B cell (primary cell): ENCODE measurements around the gene SLC7A7. TPM values are rescaled to one million over a fixed set of nuclear protein-coding genes. Genes with fewer than 3 reads are reported as not detected.

Source experiments
- ATAC-seq: fragments of 200-7000 bp; cut with Tn5 transposase; one replicate; pipeline ENCODE4 v1.10.0; 2021; ENCODE audit warnings: low read depth, mild to moderate bottlenecking, moderate number of reproducible peaks, moderate library complexity
- CTCF ChIA-PET: fragments of 350-600 bp; sonication (Branson Sonifier 250); formaldehyde crosslinking; loops from one replicate; lab custom pipeline; 2021; ENCODE audit warnings: antibody characterized with exemption, inconsistent platforms; lab: Charles Lee
- POLR2A ChIA-PET: fragments of 350-600 bp; sonication (Branson Sonifier 250); formaldehyde crosslinking; loops from one replicate; lab custom pipeline; 2021; ENCODE audit warnings: antibody characterized with exemption; lab: Charles Lee
- DNase-seq: peaks from one replicate; pipeline ENCODE4 v3.0.0; 2013
- H2AFZ ChIP-seq: 2 replicates; pipeline ENCODE4 v1.6.1; 2012; ENCODE audit warnings: mild to moderate bottlenecking, low read depth, low read length; ENCODE audit not compliant: insufficient read depth, poor library complexity, severe bottlenecking
- H3K27ac ChIP-seq, 2 donors: 1 replicate in 1 of 2; 2 replicates in 1 of 2; pipeline ENCODE4 v1.5.1; 2012 to 2013; ENCODE audit warnings: low read length in 2 of 2, mild to moderate bottlenecking in 2 of 2, moderate library complexity in 1 of 2
- H3K27me3 ChIP-seq, 4 experiments: fragments of 200-600 bp in 1 of 4; sonication (generic) in 1 of 4; replicated peaks in 1 of 4; 1 replicate in 2 of 4; 2 replicates in 2 of 4; pipeline versions ENCODE4 v1.6.1 to v1.7.0; 2013 to 2016; ENCODE audit warnings: low read length in 3 of 4, mild to moderate bottlenecking in 2 of 4, mixed read lengths in 1 of 4, moderate library complexity in 1 of 4; ENCODE audit not compliant: insufficient read depth in 4 of 4, control insufficient read depth in 3 of 4; ENCODE audit errors: control extremely low read depth in 1 of 4
- H3K36me3 ChIP-seq, 2 experiments: replicated peaks in 1 of 2; 1 replicate in 1 of 2; 2 replicates in 1 of 2; pipeline versions ENCODE4 v1.6.1 to v1.7.1; 2013; ENCODE audit warnings: low read length in 1 of 2; ENCODE audit not compliant: insufficient read depth in 2 of 2, control insufficient read depth in 1 of 2; ENCODE audit errors: control extremely low read depth in 1 of 2, extremely low read depth in 1 of 2
- H3K4me1 ChIP-seq, 2 donors: fragments of 200-600 bp in 1 of 2; sonication (generic) in 1 of 2; 1 replicate in 1 of 2; 2 replicates in 1 of 2; pipeline versions ENCODE4 v1.5.1 to v1.6.1; 2013 to 2017; ENCODE audit warnings: low read length in 2 of 2; ENCODE audit not compliant: control insufficient read depth in 2 of 2, insufficient read depth in 2 of 2
- H3K4me2 ChIP-seq: replicated peaks from 2 replicates; pipeline ENCODE3; 2012; ENCODE audit warnings: mild to moderate bottlenecking, low read depth, low read length; ENCODE audit not compliant: poor library complexity, severe bottlenecking
- H3K4me3 ChIP-seq, 5 experiments: fragments of 200-600 bp in 1 of 5; sonication (generic) in 1 of 5; 1 replicate in 3 of 5; 2 replicates in 2 of 5; pipeline versions ENCODE4 v1.5.1 to v1.7.0; 2011 to 2016; ENCODE audit warnings: low read length in 4 of 5, mild to moderate bottlenecking in 4 of 5, low read depth in 2 of 5, control low read depth in 1 of 5, moderate library complexity in 1 of 5; ENCODE audit not compliant: insufficient read depth in 1 of 5; ENCODE audit errors: control extremely low read depth in 1 of 5, extremely low read depth in 1 of 5
- H3K79me2 ChIP-seq: fragments of 200-600 bp; sonication (generic); one replicate; pipeline ENCODE4 v1.6.0; 2016; ENCODE audit warnings: low read length; ENCODE audit not compliant: control insufficient read depth, insufficient read depth
- H3K9ac ChIP-seq: fragments of 200-600 bp; sonication (generic); 2 replicates; pipeline ENCODE4 v1.6.1; 2017; ENCODE audit warnings: mild to moderate bottlenecking, low read length, moderate library complexity
- H3K9me3 ChIP-seq, 3 donors: one replicate each; pipeline versions ENCODE4 v1.6.1 to v1.7.1; 2013; ENCODE audit warnings: low read length in 2 of 3; ENCODE audit not compliant: control insufficient read depth in 2 of 3, insufficient read depth in 1 of 3; ENCODE audit errors: control extremely low read depth in 1 of 3
- H4K20me1 ChIP-seq: 2 replicates; pipeline ENCODE4 v1.6.0; 2012; ENCODE audit warnings: mild to moderate bottlenecking, low read length; ENCODE audit not compliant: insufficient read depth, control insufficient read depth, poor library complexity, severe bottlenecking
- H3K27ac Mint-ChIP-seq: one replicate; pipeline ENCODE4 v1.8.0; 2021; ENCODE audit warnings: mixed read lengths
- H3K27me3 Mint-ChIP-seq: one replicate; pipeline ENCODE4 v1.8.0; 2021; ENCODE audit warnings: mixed read lengths
- H3K4me1 Mint-ChIP-seq: one replicate; pipeline ENCODE4 v1.8.0; 2021; ENCODE audit warnings: mixed read lengths
- H3K4me3 Mint-ChIP-seq: one replicate; pipeline ENCODE4 v1.8.0; 2021; ENCODE audit warnings: mixed read lengths
- H3K9me3 Mint-ChIP-seq: one replicate; pipeline ENCODE4 v1.8.0; 2022; ENCODE audit warnings: mixed read lengths; ENCODE audit not compliant: insufficient read depth
- EZH2 ChIP-seq: IDR thresholded peaks from 2 replicates; pipeline ENCODE4 v1.6.1; 2012; ENCODE audit warnings: borderline replicate concordance, low read depth, mild to moderate bottlenecking, moderate library complexity, low read length; ENCODE audit not compliant: insufficient read depth, poor library complexity, severe bottlenecking
- WGBS: methylation state at CpG from one replicate; pipeline ENCODE4 v1.1.5; 2013; ENCODE audit warnings: missing lambda C conversion rate; ENCODE audit not compliant: insufficient coverage; 5-methylcytosine and 5-hydroxymethylcytosine counted together
- intact Hi-C: fragments of 100-400 bp; cut with micrococcal nuclease; formaldehyde crosslinking; loops from one replicate; pipeline ENCODE4 v1.10.0; 2022
- polyA plus RNA-seq: library from polyadenylated mRNA; depleted of rRNA; stranded (reverse); fragments of >200 nt; gene quantifications from 2 replicates; pipeline ENCODE4 v1.2.3, GENCODE V29; 2012
- total RNA-seq, 2 donors: library from RNA; stranded (reverse); fragments of 120-200 nt in 1 of 2; gene quantifications; 1 replicate in 1 of 2; 2 replicates in 1 of 2; pipeline versions ENCODE4 v1.2.3 to v1.2.4, GENCODE V29; 2013 to 2022
- TF ChIP-seq, protein P1 (sequence below): fragments of 200-600 bp; IDR thresholded peaks from one replicate; pipeline ENCODE4 v1.8.0; 2022; ENCODE audit warnings: antibody characterized with exemption, mild to moderate bottlenecking

The SLC7A7 gene
- total and polyA plus RNA-seq, 2 donors (not counting 1 experiment from before 2014, with no cell fraction given): 33.4 to 50.0 TPM

DNA sequence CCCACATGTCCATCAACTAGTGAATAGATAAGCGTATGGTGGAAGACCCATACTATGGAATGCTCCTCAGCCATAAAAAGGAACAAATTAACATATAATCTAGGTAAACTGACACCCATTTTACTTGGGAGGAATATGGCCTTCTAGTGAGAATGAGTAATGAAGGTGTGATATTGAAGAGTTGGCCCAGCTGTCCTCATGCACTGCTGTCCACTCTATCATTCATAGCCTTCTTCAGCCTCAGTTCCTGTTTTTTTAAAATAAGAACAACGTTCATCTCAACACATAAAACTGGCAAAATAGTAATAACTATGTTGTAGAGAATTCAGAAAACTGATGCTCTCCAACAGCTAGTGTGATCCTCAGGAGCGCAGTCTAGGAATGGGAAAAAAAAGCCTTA, 75.2 kb downstream of the SLC7A7 start:
- H3K4me1 Mint-ChIP-seq: peaks cover 5% of the 10 kb centered on the region
- Histone ChIP-seq H4K20me1 (no peaks in the 10 kb centered on the region), H3K79me2 (no peaks in the 10 kb centered on the region), H3K9ac (no peak overlapping the region), H3K4me1 (no peaks in the 10 kb centered on the region), H3K4me2 (no peak overlapping the region), H2AFZ (no peak overlapping the region), H3K9me3 (no peaks in the 10 kb centered on the region), H3K4me3 (no peak overlapping the region), H3K27me3 (no peaks in the 10 kb centered on the region), H3K36me3 (no peaks in the 10 kb centered on the region), H3K27ac (no peak overlapping the region)
- no peak for ATAC-seq
- no peak for TF ChIP-seq EZH2
- TF ChIP-seq, protein P1, sequence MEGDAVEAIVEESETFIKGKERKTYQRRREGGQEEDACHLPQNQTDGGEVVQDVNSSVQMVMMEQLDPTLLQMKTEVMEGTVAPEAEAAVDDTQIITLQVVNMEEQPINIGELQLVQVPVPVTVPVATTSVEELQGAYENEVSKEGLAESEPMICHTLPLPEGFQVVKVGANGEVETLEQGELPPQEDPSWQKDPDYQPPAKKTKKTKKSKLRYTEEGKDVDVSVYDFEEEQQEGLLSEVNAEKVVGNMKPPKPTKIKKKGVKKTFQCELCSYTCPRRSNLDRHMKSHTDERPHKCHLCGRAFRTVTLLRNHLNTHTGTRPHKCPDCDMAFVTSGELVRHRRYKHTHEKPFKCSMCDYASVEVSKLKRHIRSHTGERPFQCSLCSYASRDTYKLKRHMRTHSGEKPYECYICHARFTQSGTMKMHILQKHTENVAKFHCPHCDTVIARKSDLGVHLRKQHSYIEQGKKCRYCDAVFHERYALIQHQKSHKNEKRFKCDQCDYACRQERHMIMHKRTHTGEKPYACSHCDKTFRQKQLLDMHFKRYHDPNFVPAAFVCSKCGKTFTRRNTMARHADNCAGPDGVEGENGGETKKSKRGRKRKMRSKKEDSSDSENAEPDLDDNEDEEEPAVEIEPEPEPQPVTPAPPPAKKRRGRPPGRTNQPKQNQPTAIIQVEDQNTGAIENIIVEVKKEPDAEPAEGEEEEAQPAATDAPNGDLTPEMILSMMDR: no peak
- no peak overlapping the region for H3K27ac Mint-ChIP-seq
- DNase-seq: no peak
- WGBS: no CpG with 5 or more reads among the region's 3 CpGs
- ChIA-PET CTCF (no interaction called here), POLR2A (no interaction called here)
- peaks cover 3% of the 10 kb centered on the region for H3K27me3 Mint-ChIP-seq
- intact Hi-C loops: no loop called here
- no peaks in the 10 kb centered on the region for H3K9me3 Mint-ChIP-seq
- H3K4me3 Mint-ChIP-seq: no peak overlapping the region

DNA sequence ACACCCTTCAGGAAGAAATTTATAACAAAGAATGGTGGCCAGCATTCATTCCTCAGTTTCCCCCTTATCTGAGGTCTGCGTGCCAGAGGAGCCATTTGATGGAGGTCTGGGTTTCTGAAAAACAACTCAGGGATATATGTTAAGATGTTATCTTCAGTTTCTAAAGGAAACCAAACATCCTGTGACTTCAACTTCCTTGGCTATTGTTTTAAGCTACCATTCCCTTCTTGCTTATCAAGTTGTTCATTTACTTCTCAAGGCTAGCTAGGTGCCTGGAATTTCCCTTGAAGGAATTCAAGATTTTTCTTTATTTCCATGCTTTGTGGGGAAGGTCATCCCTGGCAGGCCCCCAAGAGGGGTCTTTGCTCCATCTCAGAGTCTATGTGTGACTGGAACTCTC, 75.8 kb downstream of the SLC7A7 start:
- intact Hi-C loops: no loop called here
- WGBS: no CpG with 5 or more reads among the region's 1 CpG
- ATAC-seq (no peak), DNase-seq (no peak)
- H3K9me3 ChIP-seq: no peaks in the 10 kb centered on the region
- no peaks in the 10 kb centered on the region for H4K20me1 ChIP-seq
- H3K4me2 ChIP-seq: no peak overlapping the region
- CTCF ChIA-PET: no interaction called here
- Mint-ChIP-seq H3K4me3 (no peak overlapping the region), H3K4me1 (peaks cover 5% of the 10 kb centered on the region), H3K27me3 (peaks cover 3% of the 10 kb centered on the region), H3K27ac (no peak overlapping the region), H3K9me3 (no peaks in the 10 kb centered on the region)
- H3K36me3 ChIP-seq: no peaks in the 10 kb centered on the region
- TF ChIP-seq, protein P1: no peak
- TF ChIP-seq EZH2: no peak
- no peak overlapping the region for H2AFZ ChIP-seq
- H3K4me1 ChIP-seq: no peaks in the 10 kb centered on the region
- no peak overlapping the region for H3K9ac ChIP-seq
- H3K27ac ChIP-seq: no peak overlapping the region
- no peak overlapping the region for H3K4me3 ChIP-seq
- no peaks in the 10 kb centered on the region for H3K79me2 ChIP-seq
- POLR2A ChIA-PET: no interaction called here
- no peaks in the 10 kb centered on the region for H3K27me3 ChIP-seq
